Keratinocyte (primary cell): ENCODE measurements around the gene C19orf12. TPM values are rescaled to one million over a fixed set of nuclear protein-coding genes. Genes with fewer than 3 reads are reported as not detected.

Experiments
- DNase-seq: peaks from one replicate; pipeline ENCODE4 v3.0.0-alpha.2; 2011; ENCODE audit warnings: low read depth, missing footprints, low spot score
- FAIRE-seq: peaks from 2 replicates; lab custom pipeline; 2011; peaks lifted over from hg19 to GRCh38; lab: Jason Lieb, UNC
- H2AFZ ChIP-seq: 2 replicates; pipeline ENCODE4 v1.6.0; 2012; ENCODE audit warnings: low read length, control low read depth, inconsistent platforms; ENCODE audit not compliant: control insufficient read depth
- H3K27ac ChIP-seq: 2 replicates; pipeline ENCODE4 v1.5.1; 2011; ENCODE audit warnings: low read length; ENCODE audit not compliant: control insufficient read depth, insufficient read depth
- H3K27me3 ChIP-seq: 3 replicates; pipeline ENCODE4 v1.6.0; 2011; ENCODE audit warnings: low read length; ENCODE audit not compliant: control insufficient read depth, insufficient read depth; ENCODE audit errors: extremely low read depth
- H3K36me3 ChIP-seq, 2 experiments: 2 replicates in 1 of 2; 3 replicates in 1 of 2; pipeline ENCODE4 v1.5.1; 2011; ENCODE audit warnings: low read length in 2 of 2, mild to moderate bottlenecking in 1 of 2; ENCODE audit not compliant: control insufficient read depth in 2 of 2, insufficient read depth in 2 of 2; ENCODE audit errors: extremely low read depth in 1 of 2
- H3K4me1 ChIP-seq: 3 replicates; pipeline ENCODE4 v1.5.1; 2011; ENCODE audit warnings: low read length; ENCODE audit not compliant: control insufficient read depth, insufficient read depth; ENCODE audit errors: extremely low read depth
- H3K4me2 ChIP-seq: 3 replicates; pipeline ENCODE4 v1.6.0; 2011; ENCODE audit warnings: low read depth, low read length; ENCODE audit not compliant: control insufficient read depth, insufficient read depth; ENCODE audit errors: extremely low read depth
- H3K4me3 ChIP-seq, 3 experiments: fragments of 200-600 bp in 1 of 3; sonication (generic) in 1 of 3; 2 replicates in 2 of 3; 3 replicates in 1 of 3; pipeline ENCODE4 v1.5.1; 2011 to 2016; ENCODE audit warnings: low read length in 3 of 3, mild to moderate bottlenecking in 3 of 3, control low read depth in 2 of 3, inconsistent platforms in 1 of 3, low read depth in 1 of 3, mixed read lengths in 1 of 3, mixed run types in 1 of 3, moderate library complexity in 1 of 3; ENCODE audit not compliant: control insufficient read depth in 2 of 3, insufficient read depth in 2 of 3; ENCODE audit errors: extremely low read depth in 1 of 3
- H3K79me2 ChIP-seq: 2 replicates; pipeline ENCODE4 v1.6.0; 2012; ENCODE audit warnings: low read length; ENCODE audit not compliant: control insufficient read depth, insufficient read depth
- H3K9ac ChIP-seq: 3 replicates; pipeline ENCODE4 v1.6.0; 2011; ENCODE audit warnings: low read length; ENCODE audit not compliant: control insufficient read depth, insufficient read depth; ENCODE audit errors: extremely low read depth
- H3K9me1 ChIP-seq: 3 replicates; pipeline ENCODE4 v1.6.0; 2011; ENCODE audit warnings: low read length; ENCODE audit not compliant: control insufficient read depth, insufficient read depth; ENCODE audit errors: extremely low read depth
- H3K9me3 ChIP-seq: 2 replicates; pipeline ENCODE4 v1.5.1; 2012; ENCODE audit warnings: low read depth, low read length; ENCODE audit not compliant: control insufficient read depth
- H4K20me1 ChIP-seq: 3 replicates; pipeline ENCODE4 v1.6.0; 2011; ENCODE audit warnings: low read length; ENCODE audit not compliant: control insufficient read depth, insufficient read depth; ENCODE audit errors: extremely low read depth
- CTCF ChIP-seq, 3 experiments: IDR thresholded peaks in 1 of 3; conservative IDR thresholded peaks in 1 of 3; optimal IDR thresholded peaks in 1 of 3; 2 replicates in 2 of 3; 3 replicates in 1 of 3; pipeline versions ENCODE3 to v1.5.1; 2011; ENCODE audit warnings: low read length in 3 of 3, mild to moderate bottlenecking in 3 of 3, moderate library complexity in 2 of 3, control low read depth in 1 of 3, inconsistent platforms in 1 of 3; ENCODE audit not compliant: insufficient read depth in 2 of 3; ENCODE audit errors: extremely low read depth in 1 of 3
- EZH2 ChIP-seq: IDR thresholded peaks from one replicate; pipeline ENCODE4 v1.6.1; 2012; ENCODE audit warnings: inconsistent platforms, mild to moderate bottlenecking, low read length, moderate library complexity
- dilution Hi-C: fragments of 300-500 bp; cut with MboI; formaldehyde crosslinking; loops from one replicate; pipeline ENCODE4 v1.7.0; 2020; ENCODE audit warnings: low sequenced_read_pairs; ENCODE audit not compliant: extremely low pct_ligation_motif_present
- polyA plus RNA-seq, 5 experiments: library from polyadenylated mRNA; depleted of rRNA in 3 of 5; stranded (reverse) in 3 of 5; stranded (forward) in 1 of 5; unstranded in 1 of 5; fragments of >200 nt; gene quantifications; 1 replicate in 1 of 5; 2 replicates in 3 of 5; 3 replicates in 1 of 5; pipeline versions ENCODE4 v1.2.1 to v1.2.3, GENCODE V29; 2011 to 2012; ENCODE audit warnings: missing spikeins in 2 of 5, low read depth in 1 of 5, low replicate concordance in 1 of 5

C19orf12 gene
- polyA plus RNA-seq, 1 donor (not counting 4 experiments of a cell fraction or from before 2014, with no cell fraction given), result 12.3 TPM

- no peak overlapping the region for H3K27ac ChIP-seq
- H3K79me2 ChIP-seq, result peaks cover 15% of the 10 kb centered on the region
- no peaks in the 10 kb centered on the region for H3K9me3 ChIP-seq
- H3K9me1 ChIP-seq, result no peaks in the 10 kb centered on the region
- TF ChIP-seq CTCF (optimal IDR thresholded peaks at IDR 0.05 in 1 of 3, IDR thresholded peaks at IDR 0.05 in 1 of 3, conservative IDR thresholded peaks at IDR 0.05 in 1 of 3; ENCODE audit: extremely low read depth in 1 of 3, insufficient read depth in 2 of 3, low read length in 3 of 3), result no peak
- TF ChIP-seq EZH2, result no peak
- DNase-seq, result no peak
- dilution Hi-C loops, result no loop called here
- H4K20me1 ChIP-seq, result peaks cover 9% of the 10 kb centered on the region
- no peaks in the 10 kb centered on the region for H3K27me3 ChIP-seq
- FAIRE-seq, result no peak
- no peak overlapping the region for H3K4me3 ChIP-seq
- H3K4me1 ChIP-seq, result no peaks in the 10 kb centered on the region
- H3K9ac ChIP-seq, result no peak overlapping the region
- H3K4me2 ChIP-seq, result no peak overlapping the region
- peaks cover 12 to 26% of the 10 kb centered on the region in 2 experiments for H3K36me3 ChIP-seq
- H2AFZ ChIP-seq, result no peak overlapping the region
Measured at GRCh38 chr19:29678484-29679106, 36.5 kb downstream of the C19orf12 start.

GRCh38 chr19:29677001-29677817 is 37.9 kb downstream of the C19orf12 start:
- H3K9ac ChIP-seq, result no peak overlapping the region
- dilution Hi-C loops, result no loop called here
- no peaks in the 10 kb centered on the region for H3K4me1 ChIP-seq
- H3K4me2 ChIP-seq, result no peak overlapping the region
- H3K79me2 ChIP-seq, result peaks cover 29% of the 10 kb centered on the region
- DNase-seq (no peak), FAIRE-seq (no peak)
- no peaks in the 10 kb centered on the region for H3K27me3 ChIP-seq
- no peak overlapping the region for H3K27ac ChIP-seq
- TF ChIP-seq CTCF (optimal IDR thresholded peaks at IDR 0.05 in 1 of 3, IDR thresholded peaks at IDR 0.05 in 1 of 3, conservative IDR thresholded peaks at IDR 0.05 in 1 of 3; ENCODE audit: extremely low read depth in 1 of 3, insufficient read depth in 2 of 3, low read length in 3 of 3) (no peak), EZH2 (no peak)
- peaks cover 7% of the 10 kb centered on the region for H3K9me1 ChIP-seq
- H3K4me3 ChIP-seq, result no peak overlapping the region
- peaks cover 16 to 26% of the 10 kb centered on the region in 2 experiments for H3K36me3 ChIP-seq
- peaks cover 22% of the 10 kb centered on the region for H4K20me1 ChIP-seq
- no peaks in the 10 kb centered on the region for H3K9me3 ChIP-seq
- H2AFZ ChIP-seq, result no peak overlapping the region
